IMR-90 (cell line): ENCODE results near the gene EPHX1.

Experiments used
- CTCF ChIP-seq: conservative IDR thresholded peaks from 2 replicates; pipeline ENCODE4 v1.5.1; 2012; ENCODE audit warnings: mild to moderate bottlenecking, low read depth, low read length, improper control_type of control experiment
- FOS ChIP-seq: fragments of 150-350 bp; IDR thresholded peaks from 2 replicates; pipeline ENCODE4 v1.6.1; 2016; ENCODE audit warnings: low read depth, low read length
- MAFK ChIP-seq: IDR thresholded peaks from 2 replicates; pipeline ENCODE4 v1.6.1; 2012; ENCODE audit warnings: low read depth, low read length, improper control_type of control experiment
- MXI1 ChIP-seq: IDR thresholded peaks from 2 replicates; pipeline ENCODE4 v1.6.1; 2012; ENCODE audit warnings: low read depth, mild to moderate bottlenecking, low read length, moderate library complexity, borderline replicate concordance
- POLR2A ChIP-seq: IDR thresholded peaks from 2 replicates; pipeline ENCODE4 v1.6.1; 2012; ENCODE audit warnings: mild to moderate bottlenecking, low read depth, low read length
- RAD21 ChIP-seq: IDR thresholded peaks from 2 replicates; pipeline ENCODE4 v1.6.1; 2012; ENCODE audit warnings: low read length, improper control_type of control experiment
- RFX5 ChIP-seq: IDR thresholded peaks from 2 replicates; pipeline ENCODE4 v1.8.0; 2012; ENCODE audit warnings: low read depth, mild to moderate bottlenecking, low read length, moderate library complexity

GRCh38 chr1:225771661-225772322 lies 38.1 kb upstream of the EPHX1 start:
- TF ChIP-seq CTCF (no peak), POLR2A (no peak), RAD21 (no peak), MAFK (no peak), RFX5 (no peak), MXI1 (no peak), FOS (no peak)
